H1 (cell line): ENCODE data around the gene MEF2C. TPM values are rescaled to one million over a fixed set of nuclear protein-coding genes. Genes with fewer than 3 reads are reported as not detected.

Source experiments
- ASH2L ChIP-seq: fragments of 200-600, 300-600 bp; sonication (generic); IDR thresholded peaks from one replicate; pipeline ENCODE4 v1.7.1; 2017; ENCODE audit warnings: low read length
- CHD2 ChIP-seq: IDR thresholded peaks from 2 replicates; pipeline ENCODE4 v1.6.1; 2012; ENCODE audit warnings: low read length, improper control_type of control experiment
- EGR1 ChIP-seq: IDR thresholded peaks from 2 replicates; pipeline ENCODE4 v1.6.1; 2011; ENCODE audit warnings: low read depth, low read length, borderline replicate concordance
- EZH2 ChIP-seq: fragments of 200-600 bp; sonication (generic); IDR thresholded peaks from 2 replicates; pipeline ENCODE4 v1.7.1; 2012; ENCODE audit warnings: low read depth, mild to moderate bottlenecking, moderate library complexity, low read length, inconsistent platforms; ENCODE audit not compliant: severe bottlenecking
- KDM1A ChIP-seq: fragments of 200-600, 300-600 bp; sonication (generic); IDR thresholded peaks from 2 replicates; pipeline ENCODE4 v1.7.1; 2016; ENCODE audit warnings: mild to moderate bottlenecking, low read length, borderline replicate concordance
- POLR2AphosphoS5 ChIP-seq: IDR thresholded peaks from 2 replicates; pipeline ENCODE4 v1.6.1; 2011; ENCODE audit warnings: low read depth, low read length
- SIX5 ChIP-seq: IDR thresholded peaks from 2 replicates; pipeline ENCODE4 v1.6.1; 2011; ENCODE audit warnings: mild to moderate bottlenecking, low read depth, low read length
- SP4 ChIP-seq: IDR thresholded peaks from 2 replicates; pipeline ENCODE4 v1.6.1; 2012; ENCODE audit warnings: low read length, inconsistent platforms
- SRF ChIP-seq: IDR thresholded peaks from 2 replicates; pipeline ENCODE4 v1.6.1; 2011; ENCODE audit warnings: mild to moderate bottlenecking, low read depth, low read length, moderate library complexity
- TAF7 ChIP-seq: optimal IDR thresholded peaks from 2 replicates; pipeline ENCODE3; 2011; ENCODE audit warnings: low read depth, mild to moderate bottlenecking, inconsistent platforms, low read length, moderate library complexity, borderline replicate concordance
- polyA plus RNA-seq, 7 experiments: library from polyadenylated mRNA; depleted of rRNA in 3 of 7; stranded (reverse) in 5 of 7; unstranded in 2 of 7; fragments of >200 nt in 5 of 7; fragments of 200-250 nt in 2 of 7; gene quantifications; 1 replicate in 5 of 7; 2 replicates in 1 of 7; 4 replicates in 1 of 7; pipeline versions ENCODE4 v1.2.1 to v1.2.3, GENCODE V29; 2011 to 2013; ENCODE audit warnings: missing spikeins in 2 of 7, mixed read lengths in 2 of 7
- total RNA-seq: library from RNA; stranded (reverse); fragmentation: NEBNext Ultra II Directional; extraction: Animal tissue kit (Norgen Biotek cat#: 25700); gene quantifications from 2 replicates; pipeline ENCODE4 v1.2.1, GENCODE V29; 2021
- TF ChIP-seq, protein P1 (sequence below), 3 experiments: IDR thresholded peaks; 1 replicate in 2 of 3; 2 replicates in 1 of 3; pipeline versions ENCODE4 v1.5.1 to v1.6.1; 2011; ENCODE audit warnings: low read length in 3 of 3, mild to moderate bottlenecking in 3 of 3, inconsistent platforms in 2 of 3, low read depth in 1 of 3, moderate library complexity in 1 of 3; ENCODE audit not compliant: insufficient read depth in 1 of 3; ENCODE audit errors: control extremely low read depth in 1 of 3
- TF ChIP-seq, protein P2 (sequence below): IDR thresholded peaks from 2 replicates; pipeline ENCODE4 v1.6.1; 2011; ENCODE audit warnings: low read depth, mild to moderate bottlenecking, low read length; ENCODE audit not compliant: insufficient read depth
- TF ChIP-seq, protein P3 (sequence below): IDR thresholded peaks from 2 replicates; pipeline ENCODE4 v1.6.1; 2011; ENCODE audit warnings: low read length, improper control_type of control experiment

MEF2C gene
- total and polyA plus RNA-seq, 2 of the 8 experiments (the other 6 are each of a cell fraction or from before 2014, with no cell fraction given) = 0.59 to 0.99 TPM

DNA sequence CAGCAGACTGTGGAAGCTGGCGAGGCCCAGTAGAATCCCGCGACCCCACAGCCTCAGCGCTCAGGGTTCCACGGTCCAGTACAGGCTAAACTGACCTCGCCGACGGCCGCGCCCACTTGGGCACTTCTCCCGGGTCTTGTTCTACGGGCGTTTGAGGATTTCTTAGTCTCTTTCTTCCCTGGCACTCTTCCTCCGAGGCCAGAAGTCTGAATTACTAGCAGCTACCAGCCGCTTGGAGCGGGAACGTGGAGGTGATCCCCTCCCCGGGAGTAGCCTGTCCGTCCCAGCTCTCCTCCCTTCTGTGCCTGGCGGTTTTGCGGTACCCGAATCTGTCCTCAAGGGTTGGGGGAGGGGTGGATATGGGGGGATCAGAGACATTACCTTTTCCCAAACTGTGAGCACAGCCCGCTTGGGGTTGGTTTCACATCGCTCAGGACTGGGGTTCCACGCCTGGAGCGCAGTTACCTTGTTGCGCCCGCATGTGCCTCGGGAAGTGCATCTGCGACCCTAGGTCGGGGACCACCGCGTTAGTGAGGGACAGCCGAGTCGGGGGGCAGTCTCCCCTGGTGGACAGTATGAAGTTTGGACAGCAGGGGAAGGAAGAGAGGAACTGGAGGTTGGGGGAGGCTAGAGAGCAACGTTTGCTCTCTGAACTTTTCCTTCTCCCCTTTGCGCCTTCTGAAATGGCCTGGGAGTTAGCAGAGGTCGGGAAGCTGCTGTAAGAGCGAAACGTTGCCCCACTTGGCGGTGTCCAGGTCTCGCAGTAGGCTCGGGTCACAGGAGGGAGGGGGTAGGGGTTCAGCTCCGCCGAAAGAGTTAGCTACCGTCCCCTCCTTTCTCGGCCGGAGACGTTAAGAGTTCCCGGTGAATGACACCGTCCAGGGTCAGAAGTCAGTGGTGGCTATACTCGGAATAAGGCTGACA is 190.8 kb downstream of the MEF2C start (continued):
- no peak for TF ChIP-seq EGR1
- TF ChIP-seq SIX5 = no peak
- TF ChIP-seq ASH2L = peak; percentile 52
- peak; percentile 93 for TF ChIP-seq EZH2
- TF ChIP-seq, protein P1, sequence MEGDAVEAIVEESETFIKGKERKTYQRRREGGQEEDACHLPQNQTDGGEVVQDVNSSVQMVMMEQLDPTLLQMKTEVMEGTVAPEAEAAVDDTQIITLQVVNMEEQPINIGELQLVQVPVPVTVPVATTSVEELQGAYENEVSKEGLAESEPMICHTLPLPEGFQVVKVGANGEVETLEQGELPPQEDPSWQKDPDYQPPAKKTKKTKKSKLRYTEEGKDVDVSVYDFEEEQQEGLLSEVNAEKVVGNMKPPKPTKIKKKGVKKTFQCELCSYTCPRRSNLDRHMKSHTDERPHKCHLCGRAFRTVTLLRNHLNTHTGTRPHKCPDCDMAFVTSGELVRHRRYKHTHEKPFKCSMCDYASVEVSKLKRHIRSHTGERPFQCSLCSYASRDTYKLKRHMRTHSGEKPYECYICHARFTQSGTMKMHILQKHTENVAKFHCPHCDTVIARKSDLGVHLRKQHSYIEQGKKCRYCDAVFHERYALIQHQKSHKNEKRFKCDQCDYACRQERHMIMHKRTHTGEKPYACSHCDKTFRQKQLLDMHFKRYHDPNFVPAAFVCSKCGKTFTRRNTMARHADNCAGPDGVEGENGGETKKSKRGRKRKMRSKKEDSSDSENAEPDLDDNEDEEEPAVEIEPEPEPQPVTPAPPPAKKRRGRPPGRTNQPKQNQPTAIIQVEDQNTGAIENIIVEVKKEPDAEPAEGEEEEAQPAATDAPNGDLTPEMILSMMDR (IDR thresholded peaks at IDR 0.05; ENCODE audit: control extremely low read depth in 1 of 3, insufficient read depth in 1 of 3, low read depth in 1 of 3, low read length in 3 of 3) = peak in 1 of 3 experiments; percentile 1; a peak in 1 of 4 replicates
- no peak for TF ChIP-seq TAF7
- TF ChIP-seq, protein P2, sequence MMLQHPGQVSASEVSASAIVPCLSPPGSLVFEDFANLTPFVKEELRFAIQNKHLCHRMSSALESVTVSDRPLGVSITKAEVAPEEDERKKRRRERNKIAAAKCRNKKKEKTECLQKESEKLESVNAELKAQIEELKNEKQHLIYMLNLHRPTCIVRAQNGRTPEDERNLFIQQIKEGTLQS = no peak
- TF ChIP-seq SP4 = no peak
- TF ChIP-seq SRF = no peak
- 0 out of 2 replicates have a peak, but pooled peaks have one; percentile 48 for TF ChIP-seq KDM1A
- no peak for TF ChIP-seq POLR2AphosphoS5
- TF ChIP-seq CHD2 = no peak
- TF ChIP-seq, protein P3, sequence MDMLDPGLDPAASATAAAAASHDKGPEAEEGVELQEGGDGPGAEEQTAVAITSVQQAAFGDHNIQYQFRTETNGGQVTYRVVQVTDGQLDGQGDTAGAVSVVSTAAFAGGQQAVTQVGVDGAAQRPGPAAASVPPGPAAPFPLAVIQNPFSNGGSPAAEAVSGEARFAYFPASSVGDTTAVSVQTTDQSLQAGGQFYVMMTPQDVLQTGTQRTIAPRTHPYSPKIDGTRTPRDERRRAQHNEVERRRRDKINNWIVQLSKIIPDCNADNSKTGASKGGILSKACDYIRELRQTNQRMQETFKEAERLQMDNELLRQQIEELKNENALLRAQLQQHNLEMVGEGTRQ = no peak
